ENCODE data around the gene MRPL45.
"Not testable (repeated sequence)": the region's sequence is repeated elsewhere in the genome, so short reads cannot be mapped to it uniquely, and the experiment has no call there.

Gene MRPL45

DNA sequence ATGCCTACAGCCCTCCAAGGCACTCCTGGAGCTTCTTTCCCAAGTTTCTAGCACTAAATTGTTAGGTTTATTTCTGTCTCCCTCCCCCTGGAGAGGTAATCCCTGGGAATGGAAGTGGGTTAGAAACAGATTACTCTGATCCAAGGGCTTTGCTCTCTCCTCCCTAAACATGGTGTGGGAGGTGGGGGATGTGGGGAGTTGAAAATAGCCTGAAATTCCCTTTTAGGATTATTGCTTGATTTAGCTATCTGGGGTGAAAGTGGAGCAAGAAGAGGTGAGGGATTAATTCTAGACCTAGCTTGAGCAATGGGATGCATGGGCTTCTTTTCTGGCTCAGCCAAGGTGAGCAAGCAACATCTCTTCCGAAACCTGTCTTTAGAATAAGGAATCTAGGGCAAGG lies 7.2 kb upstream of the MRPL45 start:
- not testable (repeated sequence) for H3K9me3 ChIP-seq (ENCODE audit: control insufficient read depth, low read length); H2BK15ac ChIP-seq (ENCODE audit: low read depth, poor library complexity, severe bottlenecking); H2AK5ac ChIP-seq (ENCODE audit: low read length, severe bottlenecking); DNase-seq; H3K18ac ChIP-seq (ENCODE audit: low read depth in 1 of 2, low read length in 2 of 2); H2BK120ac ChIP-seq (ENCODE audit: low read depth, low read length); H2BK12ac ChIP-seq (ENCODE audit: low read length in 2 of 2); H3K27me3 ChIP-seq (ENCODE audit: control insufficient read depth in 1 of 2, insufficient read depth in 1 of 2, low read length in 2 of 2); H3K14ac ChIP-seq (ENCODE audit: low read length in 2 of 2); H4K91ac ChIP-seq (ENCODE audit: low read length); H3K27ac ChIP-seq (ENCODE audit: low read length, poor library complexity, severe bottlenecking); H3K4ac ChIP-seq (ENCODE audit: low read depth in 1 of 2, low read length in 2 of 2); H3K9ac ChIP-seq (ENCODE audit: low read length); H2BK5ac ChIP-seq (ENCODE audit: low read depth, low read length, poor library complexity, severe bottlenecking); H3K4me1 ChIP-seq (ENCODE audit: control insufficient read depth, insufficient read depth, low read depth, low read length); H3K4me2 ChIP-seq (ENCODE audit: low read length, poor library complexity, severe bottlenecking); H4K8ac ChIP-seq (ENCODE audit: low read length); H3K79me1 ChIP-seq (replicated peaks; ENCODE audit: low read length, poor library complexity, severe bottlenecking); H3K23ac ChIP-seq (ENCODE audit: low read length in 2 of 2); H2AFZ ChIP-seq (ENCODE audit: low read depth, low read length); H3K36me3 ChIP-seq (ENCODE audit: control insufficient read depth in 1 of 2, insufficient read depth in 2 of 2, low read depth in 1 of 2, low read length in 2 of 2); H3K4me3 ChIP-seq (ENCODE audit: insufficient read depth in 1 of 2, low read depth in 1 of 2, low read length in 2 of 2)
- 88% methylated on average over 1 of the region's 1 CpG for WGBS

DNA sequence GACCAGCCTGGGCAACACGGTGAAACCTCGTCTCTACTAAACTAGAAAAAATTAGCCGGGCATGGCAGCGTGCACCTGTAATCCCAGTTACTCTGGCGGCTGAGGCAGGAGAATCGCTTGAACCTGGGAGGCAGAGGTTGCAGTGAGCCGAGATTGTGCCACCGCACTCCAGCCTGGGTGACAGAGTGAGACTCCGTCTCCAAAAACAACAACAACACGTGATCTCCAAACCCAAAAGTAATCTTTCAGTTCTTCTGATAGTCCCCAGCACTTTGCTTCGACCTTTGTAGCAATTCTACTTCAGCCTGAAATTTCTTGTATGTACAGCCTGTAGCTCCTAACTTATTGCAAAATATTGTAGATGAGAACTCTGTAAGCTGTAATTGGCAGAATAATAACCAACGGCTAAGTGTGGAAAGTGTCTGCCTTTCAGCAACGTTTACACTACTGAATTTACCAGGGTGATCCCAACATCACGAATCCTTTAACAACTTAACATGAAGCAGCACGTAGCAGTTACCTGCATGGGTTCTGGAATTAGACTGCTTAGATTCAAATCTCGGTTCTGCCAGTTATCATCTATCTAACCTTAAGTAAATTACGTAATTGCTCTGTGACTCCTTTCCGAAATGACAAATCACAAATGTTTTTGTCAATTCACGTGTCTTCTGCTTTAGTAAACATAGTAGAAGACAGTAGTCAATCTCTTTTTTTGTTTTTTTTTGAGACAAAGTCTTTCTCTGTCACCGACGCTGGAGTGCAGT lies 1.2 kb upstream of the MRPL45 start:
- H2BK12ac ChIP-seq (ENCODE audit: low read length in 2 of 2); H2BK5ac ChIP-seq (ENCODE audit: low read depth, low read length, poor library complexity, severe bottlenecking); H3K4ac ChIP-seq (ENCODE audit: low read depth in 1 of 2, low read length in 2 of 2); H3K79me1 ChIP-seq (replicated peaks; ENCODE audit: low read length, poor library complexity, severe bottlenecking); H2AK5ac ChIP-seq (ENCODE audit: low read length, severe bottlenecking); H4K91ac ChIP-seq (ENCODE audit: low read length); H3K27ac ChIP-seq (ENCODE audit: low read length, poor library complexity, severe bottlenecking); H3K4me1 ChIP-seq (ENCODE audit: control insufficient read depth, insufficient read depth, low read depth, low read length); H3K9me3 ChIP-seq (ENCODE audit: control insufficient read depth, low read length); H3K36me3 ChIP-seq (ENCODE audit: control insufficient read depth in 1 of 2, insufficient read depth in 2 of 2, low read depth in 1 of 2, low read length in 2 of 2); H4K8ac ChIP-seq (ENCODE audit: low read length); H3K4me2 ChIP-seq (ENCODE audit: low read length, poor library complexity, severe bottlenecking); DNase-seq; H3K18ac ChIP-seq (ENCODE audit: low read depth in 1 of 2, low read length in 2 of 2); H3K23ac ChIP-seq (ENCODE audit: low read length in 2 of 2); H2BK15ac ChIP-seq (ENCODE audit: low read depth, poor library complexity, severe bottlenecking); H3K27me3 ChIP-seq (ENCODE audit: control insufficient read depth in 1 of 2, insufficient read depth in 1 of 2, low read length in 2 of 2); H2BK120ac ChIP-seq (ENCODE audit: low read depth, low read length); H2AFZ ChIP-seq (ENCODE audit: low read depth, low read length); H3K4me3 ChIP-seq (ENCODE audit: insufficient read depth in 1 of 2, low read depth in 1 of 2, low read length in 2 of 2); H3K14ac ChIP-seq (ENCODE audit: low read length in 2 of 2): not testable (repeated sequence)
- WGBS, result 96% methylated on average over 18 of the region's 21 CpGs
- H3K9ac ChIP-seq (ENCODE audit: low read length), result peak overlapping the region; percentile 43

DNA sequence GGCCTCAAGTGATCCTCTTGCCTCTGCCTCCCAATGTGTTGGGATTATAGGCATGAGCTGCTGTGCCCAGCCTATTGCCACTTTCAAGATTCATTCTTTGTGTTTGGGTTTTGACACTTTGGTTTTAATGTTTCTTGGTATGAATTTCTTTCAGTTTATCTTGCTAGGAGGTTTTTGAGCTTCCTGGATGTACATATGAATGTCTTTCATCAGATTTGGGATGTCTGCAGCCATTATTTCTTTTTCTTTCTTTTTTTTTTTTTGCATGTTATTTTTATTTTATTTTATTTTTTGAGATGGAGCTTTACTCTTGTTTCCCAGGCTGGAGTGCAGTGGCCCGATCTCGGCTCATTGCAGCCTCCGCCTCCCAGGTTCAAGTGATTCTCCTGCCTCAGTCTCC lies 18.5 kb downstream of the MRPL45 start:
- no peaks in the 10 kb centered on the region for H3K9me3 ChIP-seq (ENCODE audit: control insufficient read depth, low read length)
- H3K14ac ChIP-seq (ENCODE audit: low read length in 2 of 2), result no peak overlapping the region
- no peak overlapping the region for H3K4me3 ChIP-seq (ENCODE audit: insufficient read depth in 1 of 2, low read depth in 1 of 2, low read length in 2 of 2)
- no peaks in the 10 kb centered on the region for H3K4me1 ChIP-seq (ENCODE audit: control insufficient read depth, insufficient read depth, low read depth, low read length)
- H3K27ac ChIP-seq (ENCODE audit: low read length, poor library complexity, severe bottlenecking), result no peak overlapping the region
- peaks cover 15 to 25% of the 10 kb centered on the region in 2 experiments for H3K36me3 ChIP-seq (ENCODE audit: control insufficient read depth in 1 of 2, insufficient read depth in 2 of 2, low read depth in 1 of 2, low read length in 2 of 2)
- no peak overlapping the region for H2AFZ ChIP-seq (ENCODE audit: low read depth, low read length)
- no peak overlapping the region for H3K4ac ChIP-seq (ENCODE audit: low read depth in 1 of 2, low read length in 2 of 2)
- H2BK5ac ChIP-seq (ENCODE audit: low read depth, low read length, poor library complexity, severe bottlenecking), result no peak overlapping the region
- no peaks in the 10 kb centered on the region for H3K79me1 ChIP-seq (replicated peaks; ENCODE audit: low read length, poor library complexity, severe bottlenecking)
- H3K23ac ChIP-seq (ENCODE audit: low read length in 2 of 2), result no peak overlapping the region
- H4K91ac ChIP-seq (ENCODE audit: low read length), result no peak overlapping the region
- H3K4me2 ChIP-seq (ENCODE audit: low read length, poor library complexity, severe bottlenecking), result no peak overlapping the region
- H3K27me3 ChIP-seq (ENCODE audit: control insufficient read depth in 1 of 2, insufficient read depth in 1 of 2, low read length in 2 of 2), result no peaks in the 10 kb centered on the region
- no peak overlapping the region for H2AK5ac ChIP-seq (ENCODE audit: low read length, severe bottlenecking)
- no peak for DNase-seq
- 67% methylated on average over 3 of the region's 3 CpGs for WGBS
- H4K8ac ChIP-seq (ENCODE audit: low read length), result no peak overlapping the region
- H2BK120ac ChIP-seq (ENCODE audit: low read depth, low read length), result no peak overlapping the region
- H3K9ac ChIP-seq (ENCODE audit: low read length), result no peak overlapping the region
- H2BK12ac ChIP-seq (ENCODE audit: low read length in 2 of 2), result no peak overlapping the region
- H3K18ac ChIP-seq (ENCODE audit: low read depth in 1 of 2, low read length in 2 of 2), result no peak overlapping the region
- no peak overlapping the region for H2BK15ac ChIP-seq (ENCODE audit: low read depth, poor library complexity, severe bottlenecking)

DNA sequence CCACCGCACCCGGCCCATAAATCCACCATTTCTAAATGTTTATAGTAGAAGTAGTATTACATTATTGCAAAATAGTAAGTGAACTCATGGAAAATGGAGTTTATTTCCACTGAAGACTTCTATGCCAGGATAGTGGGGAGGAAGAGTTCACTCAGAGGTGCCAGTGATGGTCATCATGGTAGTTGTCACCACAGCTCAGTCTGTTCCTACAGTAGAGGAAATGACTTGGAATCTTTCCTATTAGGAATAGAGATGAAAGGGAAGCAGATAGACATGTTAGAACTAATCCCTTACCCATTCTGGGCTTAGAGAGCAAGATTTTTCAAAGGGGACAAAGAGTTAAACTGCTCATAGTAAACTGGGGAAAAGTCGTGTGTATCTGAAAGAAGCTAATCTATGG lies 20.1 kb downstream of the MRPL45 start:
- H4K91ac ChIP-seq (ENCODE audit: low read length), result no peak overlapping the region
- H3K9ac ChIP-seq (ENCODE audit: low read length), result no peak overlapping the region
- no peak overlapping the region for H3K4me3 ChIP-seq (ENCODE audit: insufficient read depth in 1 of 2, low read depth in 1 of 2, low read length in 2 of 2)
- no peak overlapping the region for H2BK120ac ChIP-seq (ENCODE audit: low read depth, low read length)
- 94% methylated on average over 1 of the region's 3 CpGs for WGBS
- no peak overlapping the region for H3K4ac ChIP-seq (ENCODE audit: low read depth in 1 of 2, low read length in 2 of 2)
- no peak overlapping the region for H3K4me2 ChIP-seq (ENCODE audit: low read length, poor library complexity, severe bottlenecking)
- no peaks in the 10 kb centered on the region for H3K79me1 ChIP-seq (replicated peaks; ENCODE audit: low read length, poor library complexity, severe bottlenecking)
- H2AK5ac ChIP-seq (ENCODE audit: low read length, severe bottlenecking), result no peak overlapping the region
- no peak overlapping the region for H2BK15ac ChIP-seq (ENCODE audit: low read depth, poor library complexity, severe bottlenecking)
- H3K36me3 ChIP-seq (ENCODE audit: control insufficient read depth in 1 of 2, insufficient read depth in 2 of 2, low read depth in 1 of 2, low read length in 2 of 2), result peaks cover 15 to 29% of the 10 kb centered on the region in 2 experiments
- H3K23ac ChIP-seq (ENCODE audit: low read length in 2 of 2), result no peak overlapping the region
- H3K9me3 ChIP-seq (ENCODE audit: control insufficient read depth, low read length), result no peaks in the 10 kb centered on the region
- H3K4me1 ChIP-seq (ENCODE audit: control insufficient read depth, insufficient read depth, low read depth, low read length), result no peaks in the 10 kb centered on the region
- H4K8ac ChIP-seq (ENCODE audit: low read length), result no peak overlapping the region
- no peak overlapping the region for H3K27ac ChIP-seq (ENCODE audit: low read length, poor library complexity, severe bottlenecking)
- peak; percentile 13 for DNase-seq
- H2BK12ac ChIP-seq (ENCODE audit: low read length in 2 of 2), result no peak overlapping the region
- no peak overlapping the region for H2AFZ ChIP-seq (ENCODE audit: low read depth, low read length)
- no peak overlapping the region for H3K18ac ChIP-seq (ENCODE audit: low read depth in 1 of 2, low read length in 2 of 2)
- no peaks in the 10 kb centered on the region for H3K27me3 ChIP-seq (ENCODE audit: control insufficient read depth in 1 of 2, insufficient read depth in 1 of 2, low read length in 2 of 2)
- H3K14ac ChIP-seq (ENCODE audit: low read length in 2 of 2), result no peak overlapping the region
- H2BK5ac ChIP-seq (ENCODE audit: low read depth, low read length, poor library complexity, severe bottlenecking), result no peak overlapping the region

All from mesenchymal stem cell (in vitro differentiated cells and primary cell).